Glutamatergic neuron (in vitro differentiated cells): ENCODE measurements around the gene OR1J4. TPM values are rescaled to one million over a fixed set of nuclear protein-coding genes. Genes with fewer than 3 reads are reported as not detected.

ENCODE experiments used
- DNase-seq: peaks from one replicate; pipeline ENCODE4 v3.0.0; 2022
- H3K27ac Mint-ChIP-seq: one replicate; pipeline ENCODE4 v1.8.0; 2020; ENCODE audit warnings: mild to moderate bottlenecking, mixed read lengths, inconsistent platforms; ENCODE audit not compliant: unreplicated experiment
- H3K27me3 Mint-ChIP-seq: one replicate; pipeline ENCODE4 v1.8.0; 2020; ENCODE audit warnings: mild to moderate bottlenecking, moderate library complexity, mixed read lengths, inconsistent platforms; ENCODE audit not compliant: unreplicated experiment
- H3K36me3 Mint-ChIP-seq: one replicate; pipeline ENCODE4 v1.8.0; 2020; ENCODE audit warnings: mild to moderate bottlenecking, mixed read lengths, inconsistent platforms; ENCODE audit not compliant: unreplicated experiment
- H3K4me1 Mint-ChIP-seq: one replicate; pipeline ENCODE4 v1.8.0; 2020; ENCODE audit warnings: mild to moderate bottlenecking, low read depth, mixed read lengths, inconsistent platforms; ENCODE audit not compliant: unreplicated experiment
- H3K4me3 Mint-ChIP-seq: one replicate; pipeline ENCODE4 v1.8.0; 2020; ENCODE audit warnings: mild to moderate bottlenecking, mixed read lengths, inconsistent platforms; ENCODE audit not compliant: unreplicated experiment
- H3K9me3 Mint-ChIP-seq: one replicate; pipeline ENCODE4 v1.8.0; 2020; ENCODE audit warnings: mild to moderate bottlenecking, moderate library complexity, mixed read lengths, inconsistent platforms; ENCODE audit not compliant: unreplicated experiment
- total RNA-seq: library from RNA; stranded (reverse); fragmentation: NEBNext Ultra II Directional; extraction: Animal tissue kit (Norgen Biotek cat#: 25700); gene quantifications from one replicate; pipeline ENCODE4 v1.2.1, GENCODE V29; 2021; ENCODE audit not compliant: unreplicated experiment
- TF ChIP-seq, protein P1 (sequence below): fragments of 200-600 bp; sonication (generic); IDR thresholded peaks from one replicate; pipeline ENCODE4 v1.5.0; 2021; ENCODE audit not compliant: partially characterized antibody, unreplicated experiment

The OR1J4 gene
- total RNA-seq, 1 donor from 2014 or later, result not detected

DNA sequence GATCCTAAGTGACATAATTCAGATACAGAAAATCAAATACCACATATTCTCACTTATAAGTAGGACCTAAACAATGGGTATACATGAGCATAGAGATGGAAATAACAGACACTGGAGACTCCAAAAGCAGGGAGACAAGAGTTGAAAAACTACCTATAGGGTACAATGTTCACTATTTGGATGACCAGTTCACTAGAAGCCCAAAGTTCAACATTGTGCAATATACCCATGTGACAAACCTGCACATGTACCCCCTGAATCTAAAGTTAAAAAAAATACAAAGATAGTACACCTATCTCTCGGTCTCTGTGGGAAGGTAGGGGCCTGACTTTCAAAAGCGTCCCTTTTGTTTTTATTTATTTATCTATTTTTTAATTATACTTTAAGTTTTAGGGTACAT, 19.8 kb downstream of the OR1J4 start:
- DNase-seq, result no peak
- Mint-ChIP-seq H3K27me3 (no peaks in the 10 kb centered on the region), H3K4me1 (no peaks in the 10 kb centered on the region), H3K36me3 (no peaks in the 10 kb centered on the region), H3K27ac (no peak overlapping the region), H3K4me3 (no peak overlapping the region), H3K9me3 (peaks cover 2% of the 10 kb centered on the region)
- TF ChIP-seq, protein P1, sequence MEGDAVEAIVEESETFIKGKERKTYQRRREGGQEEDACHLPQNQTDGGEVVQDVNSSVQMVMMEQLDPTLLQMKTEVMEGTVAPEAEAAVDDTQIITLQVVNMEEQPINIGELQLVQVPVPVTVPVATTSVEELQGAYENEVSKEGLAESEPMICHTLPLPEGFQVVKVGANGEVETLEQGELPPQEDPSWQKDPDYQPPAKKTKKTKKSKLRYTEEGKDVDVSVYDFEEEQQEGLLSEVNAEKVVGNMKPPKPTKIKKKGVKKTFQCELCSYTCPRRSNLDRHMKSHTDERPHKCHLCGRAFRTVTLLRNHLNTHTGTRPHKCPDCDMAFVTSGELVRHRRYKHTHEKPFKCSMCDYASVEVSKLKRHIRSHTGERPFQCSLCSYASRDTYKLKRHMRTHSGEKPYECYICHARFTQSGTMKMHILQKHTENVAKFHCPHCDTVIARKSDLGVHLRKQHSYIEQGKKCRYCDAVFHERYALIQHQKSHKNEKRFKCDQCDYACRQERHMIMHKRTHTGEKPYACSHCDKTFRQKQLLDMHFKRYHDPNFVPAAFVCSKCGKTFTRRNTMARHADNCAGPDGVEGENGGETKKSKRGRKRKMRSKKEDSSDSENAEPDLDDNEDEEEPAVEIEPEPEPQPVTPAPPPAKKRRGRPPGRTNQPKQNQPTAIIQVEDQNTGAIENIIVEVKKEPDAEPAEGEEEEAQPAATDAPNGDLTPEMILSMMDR, result no peak

DNA sequence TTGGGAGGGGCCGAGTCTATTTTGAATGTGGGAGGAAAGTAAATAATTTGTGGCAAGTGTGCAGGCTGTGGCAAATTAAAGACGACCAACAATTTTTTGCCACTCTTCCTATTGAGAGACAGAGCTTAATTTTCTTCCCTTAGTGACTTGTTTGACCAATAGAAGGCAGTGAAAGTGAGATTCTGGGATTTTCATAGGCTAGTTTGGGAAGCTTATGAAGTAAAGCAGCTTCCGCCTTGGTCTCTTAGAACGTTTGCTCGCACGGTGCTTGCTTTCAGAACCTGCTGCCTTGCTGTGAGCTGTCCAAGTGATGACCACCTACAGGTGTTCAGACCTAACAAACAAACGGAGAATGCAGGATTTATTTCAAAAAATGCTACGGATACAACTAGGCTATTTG, 27.3 kb downstream of the OR1J4 start:
- DNase-seq, result no peak
- TF ChIP-seq, protein P1, result no peak
- Mint-ChIP-seq H3K27ac (no peak overlapping the region), H3K9me3 (no peaks in the 10 kb centered on the region), H3K27me3 (no peaks in the 10 kb centered on the region), H3K4me1 (no peaks in the 10 kb centered on the region), H3K36me3 (no peaks in the 10 kb centered on the region), H3K4me3 (no peak overlapping the region)

DNA sequence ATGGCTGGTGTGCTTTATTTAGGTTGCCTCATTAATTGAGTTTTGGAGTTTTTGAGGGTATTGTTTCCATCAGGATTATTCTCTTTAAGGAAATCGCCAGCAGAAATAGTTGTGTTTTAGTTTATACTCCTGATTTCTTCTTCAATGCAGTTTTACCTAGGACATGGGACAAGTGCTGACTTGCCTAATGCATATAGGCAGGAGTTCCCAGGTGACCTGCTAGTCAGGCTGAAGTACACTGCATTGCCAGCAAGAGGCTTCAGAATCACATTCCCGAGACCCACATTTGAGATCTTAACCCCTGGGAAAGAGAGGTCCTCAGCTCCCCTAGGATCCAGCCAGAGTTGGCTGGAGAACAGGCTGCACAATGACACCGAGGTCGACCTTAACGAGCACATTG, 32.4 kb downstream of the OR1J4 start:
- H3K4me1 Mint-ChIP-seq, result no peaks in the 10 kb centered on the region
- H3K4me3 Mint-ChIP-seq, result no peak overlapping the region
- no peaks in the 10 kb centered on the region for H3K9me3 Mint-ChIP-seq
- no peak overlapping the region for H3K27ac Mint-ChIP-seq
- no peaks in the 10 kb centered on the region for H3K36me3 Mint-ChIP-seq
- H3K27me3 Mint-ChIP-seq, result no peaks in the 10 kb centered on the region
- TF ChIP-seq, protein P1, result no peak
- no peak for DNase-seq

DNA sequence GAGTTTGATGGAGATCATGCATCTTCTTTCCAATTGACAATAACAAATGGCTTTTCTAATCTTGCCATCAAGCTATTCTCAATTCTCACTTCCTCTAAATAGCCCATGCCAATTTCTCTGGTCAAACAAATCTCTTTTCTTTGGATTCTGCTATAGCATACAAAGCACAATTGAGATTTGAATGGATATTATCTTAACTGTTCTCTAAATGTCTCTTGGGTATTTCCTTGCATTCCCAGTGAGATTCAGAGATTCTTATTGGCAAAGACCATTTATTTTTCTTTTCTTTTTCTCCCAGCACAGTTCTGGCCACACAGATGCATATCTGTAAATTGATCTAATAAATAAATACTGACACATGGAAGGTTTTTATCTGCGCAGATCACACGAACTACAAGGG, 33.9 kb downstream of the OR1J4 start, which contains the start of gene OR1N2:
OR1N2 (plus strand) TSS at position 301 of the 400 bp plus-strand sequence. CDS start 100 bp downstream, outside the sequence.
- H3K4me3 Mint-ChIP-seq, result no peak within 1 kb of the TSS
- H3K27ac Mint-ChIP-seq, result no peak within 1 kb of the TSS
- no peak for DNase-seq
- no peaks in the 10 kb centered on the region for H3K4me1 Mint-ChIP-seq
- no peaks in the 10 kb centered on the region for H3K36me3 Mint-ChIP-seq
- H3K27me3 Mint-ChIP-seq, result no peaks in the 10 kb centered on the region
- H3K9me3 Mint-ChIP-seq, result no peaks in the 10 kb centered on the region
- TF ChIP-seq, protein P1, result no peak

DNA sequence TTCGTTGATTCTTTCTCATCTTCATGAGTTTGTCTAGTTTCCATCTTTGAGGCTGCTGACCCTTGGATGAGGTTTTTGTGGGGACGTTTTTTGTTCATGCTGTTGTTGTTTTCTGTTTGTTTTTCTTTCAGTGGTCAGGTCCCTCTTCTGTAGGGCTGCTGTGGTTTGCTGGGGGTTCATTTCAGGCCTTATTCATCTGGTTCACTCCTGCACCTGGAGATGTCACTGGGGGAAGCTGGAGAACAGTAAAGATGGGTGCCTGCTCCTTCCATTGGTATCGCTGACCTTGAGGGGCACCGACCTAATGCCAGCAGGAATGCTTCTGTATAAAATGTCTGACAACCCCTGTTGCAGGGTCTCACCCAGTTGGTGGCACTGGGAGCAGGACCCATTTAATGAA, 42.5 kb downstream of the OR1J4 start:
- Mint-ChIP-seq H3K4me3 (no peak overlapping the region), H3K9me3 (peaks cover 3% of the 10 kb centered on the region), H3K36me3 (no peaks in the 10 kb centered on the region), H3K27me3 (no peaks in the 10 kb centered on the region), H3K27ac (no peak overlapping the region), H3K4me1 (no peaks in the 10 kb centered on the region)
- TF ChIP-seq, protein P1, result no peak
- DNase-seq, result no peak
